Stimulated activated CD8-positive, alpha-beta memory T cell treated with anti-CD3 and anti-CD28 coated beads, Interleukin-7, amount 100 ng/mL, for 1 hour (primary cell): ENCODE measurements around the gene HNRNPL.
"Not testable (repeated sequence)": the region's sequence is repeated elsewhere in the genome, so short reads cannot be mapped to it uniquely, and the experiment has no call there.

ENCODE experiments used
- DNase-seq, 2 donors: peaks; one replicate each; pipeline ENCODE4 v3.0.0-alpha.2; 2020; ENCODE audit warnings: low read depth in 2 of 2

HNRNPL gene

GRCh38 chr19:38849860-38850435, at the start of gene HNRNPL:
TSS of gene HNRNPL (minus strand) at chr19:38849986. CDS start at chr19:38849966, 20 bp downstream.
- peak; percentile 97 to 98 for DNase-seq

DNA sequence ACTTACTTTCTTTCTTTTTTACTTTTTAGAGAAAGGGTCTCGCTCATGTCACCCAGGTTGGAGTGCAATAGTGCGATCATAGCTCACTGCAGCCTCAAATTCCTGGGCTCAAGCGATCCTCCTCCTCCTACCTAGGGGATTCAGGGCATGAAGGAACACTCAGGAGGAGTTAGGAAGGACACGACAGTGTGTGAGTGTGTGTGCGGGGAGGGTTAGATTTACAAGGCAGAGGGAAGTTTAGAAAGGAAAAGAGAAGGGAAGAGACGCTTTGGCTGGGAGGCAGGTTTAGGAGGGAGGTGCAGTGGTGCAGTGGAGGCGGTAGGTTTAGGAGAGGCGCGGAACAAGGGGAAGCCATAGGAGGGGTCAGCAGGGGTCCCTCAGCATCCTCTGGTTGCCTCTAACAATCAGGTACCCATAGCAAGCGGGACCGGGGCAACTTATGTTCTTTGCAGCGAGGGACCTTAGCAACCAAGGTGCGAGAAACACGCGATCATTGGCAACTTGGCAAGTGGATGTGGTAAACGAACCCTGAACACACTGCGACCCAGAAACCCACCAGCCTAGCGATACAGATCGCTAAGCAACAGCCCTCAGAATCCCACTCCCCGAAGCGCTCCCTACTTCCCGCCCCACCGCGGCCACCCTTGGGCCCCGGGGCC, 49.1 kb upstream of the HNRNPL start:
- DNase-seq = no peak

- DNase-seq = no peak
Observed at GRCh38 chr19:38894968-38895367, 45.2 kb upstream of the HNRNPL start.

GRCh38 chr19:38893341-38893771, 43.6 kb upstream of the HNRNPL start:
- no peak for DNase-seq

DNA sequence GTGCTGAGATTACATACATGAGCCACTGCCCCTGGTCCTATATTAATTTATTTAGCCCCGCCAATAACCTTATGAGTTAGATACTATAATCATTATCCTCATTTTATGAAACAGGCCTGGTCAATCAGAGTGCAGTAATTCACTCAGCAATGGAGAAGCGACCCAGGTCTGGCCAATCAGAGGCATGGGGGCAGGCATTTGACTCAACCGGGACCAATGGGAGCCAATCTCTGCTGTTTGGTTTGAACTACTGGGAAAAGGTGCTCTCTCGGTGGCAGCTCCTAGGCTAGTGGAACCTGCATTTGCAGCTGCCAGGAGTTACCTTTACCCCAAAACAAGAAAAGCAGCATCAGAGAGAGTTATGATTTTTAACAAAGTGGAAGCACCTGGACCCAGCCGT, 43.1 kb upstream of the HNRNPL start:
- no peak for DNase-seq

DNA sequence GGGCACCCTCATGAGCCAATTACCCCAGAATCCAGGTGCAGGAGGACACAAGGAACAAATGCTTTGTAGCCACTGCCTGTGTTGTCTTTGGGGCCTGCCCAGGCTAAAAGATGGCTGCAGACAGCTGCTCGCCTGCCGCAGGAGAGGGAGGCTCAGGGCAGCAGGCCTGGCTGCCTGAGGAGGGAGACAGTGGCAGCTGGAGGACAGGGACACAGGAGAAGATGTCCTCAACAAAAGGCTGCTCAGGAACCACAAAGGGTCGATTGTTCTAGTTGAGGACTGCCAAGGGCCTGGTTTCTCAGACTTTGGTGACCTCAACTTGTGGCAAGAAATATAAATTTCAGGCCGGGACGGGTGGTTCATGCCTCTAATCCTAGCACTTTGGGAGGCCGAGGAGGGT, 42.0 kb upstream of the HNRNPL start:
- no peak for DNase-seq

DNA sequence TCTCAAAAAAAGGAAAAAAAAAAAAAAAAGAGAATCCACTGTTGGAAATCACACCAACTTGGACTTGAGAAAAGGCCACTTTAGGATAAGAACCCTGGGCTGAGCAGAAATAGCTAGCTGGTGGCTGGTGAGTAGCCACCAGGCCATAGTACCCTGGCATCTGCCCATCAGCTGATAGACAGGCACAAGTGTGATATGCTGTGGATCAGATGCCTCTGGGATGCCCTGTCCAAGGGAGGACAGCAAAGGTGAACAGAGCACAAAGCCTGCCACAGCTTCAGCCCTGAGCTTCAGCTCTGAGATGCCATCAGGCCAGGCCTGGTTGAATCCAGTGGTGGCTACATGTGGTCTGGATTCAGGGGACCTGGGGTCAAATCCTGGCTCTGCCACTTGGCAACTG, 40.9 kb upstream of the HNRNPL start:
- no peak for DNase-seq

- DNase-seq = no peak
Observed at GRCh38 chr19:38889803-38890202, 40.0 kb upstream of the HNRNPL start.

DNA sequence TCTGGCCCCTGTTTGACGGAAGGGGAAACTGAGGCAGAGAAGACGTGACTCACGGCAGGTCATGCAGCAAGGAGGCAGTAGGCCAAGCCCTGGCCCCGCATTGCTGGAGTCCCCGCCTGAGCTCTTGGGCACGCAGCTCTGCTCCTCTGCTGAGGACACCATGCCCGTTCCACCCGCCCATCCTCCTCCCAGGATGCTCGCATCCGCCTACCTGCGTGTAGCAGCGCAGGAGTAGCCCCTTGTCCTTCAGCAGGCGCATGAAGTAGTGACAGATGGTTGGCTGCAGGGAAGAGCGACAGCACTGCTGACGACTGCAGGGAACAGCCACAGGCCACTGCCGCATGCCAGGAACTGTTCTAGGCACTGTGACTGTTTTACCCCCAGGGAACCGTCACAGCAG, 39.1 kb upstream of the HNRNPL start:
- DNase-seq = no peak

GRCh38 chr19:38884691-38885090, 34.9 kb upstream of the HNRNPL start:
- DNase-seq = not testable (repeated sequence)

GRCh38 chr19:38883286-38883685, 33.5 kb upstream of the HNRNPL start:
- DNase-seq = no peak

GRCh38 chr19:38880882-38881609, 31.3 kb upstream of the HNRNPL start:
- DNase-seq = no peak

- no peak for DNase-seq
Observed at GRCh38 chr19:38880076-38880881, 30.5 kb upstream of the HNRNPL start.

- DNase-seq = no peak
Observed at GRCh38 chr19:38879400-38879751, 29.6 kb upstream of the HNRNPL start.

DNA sequence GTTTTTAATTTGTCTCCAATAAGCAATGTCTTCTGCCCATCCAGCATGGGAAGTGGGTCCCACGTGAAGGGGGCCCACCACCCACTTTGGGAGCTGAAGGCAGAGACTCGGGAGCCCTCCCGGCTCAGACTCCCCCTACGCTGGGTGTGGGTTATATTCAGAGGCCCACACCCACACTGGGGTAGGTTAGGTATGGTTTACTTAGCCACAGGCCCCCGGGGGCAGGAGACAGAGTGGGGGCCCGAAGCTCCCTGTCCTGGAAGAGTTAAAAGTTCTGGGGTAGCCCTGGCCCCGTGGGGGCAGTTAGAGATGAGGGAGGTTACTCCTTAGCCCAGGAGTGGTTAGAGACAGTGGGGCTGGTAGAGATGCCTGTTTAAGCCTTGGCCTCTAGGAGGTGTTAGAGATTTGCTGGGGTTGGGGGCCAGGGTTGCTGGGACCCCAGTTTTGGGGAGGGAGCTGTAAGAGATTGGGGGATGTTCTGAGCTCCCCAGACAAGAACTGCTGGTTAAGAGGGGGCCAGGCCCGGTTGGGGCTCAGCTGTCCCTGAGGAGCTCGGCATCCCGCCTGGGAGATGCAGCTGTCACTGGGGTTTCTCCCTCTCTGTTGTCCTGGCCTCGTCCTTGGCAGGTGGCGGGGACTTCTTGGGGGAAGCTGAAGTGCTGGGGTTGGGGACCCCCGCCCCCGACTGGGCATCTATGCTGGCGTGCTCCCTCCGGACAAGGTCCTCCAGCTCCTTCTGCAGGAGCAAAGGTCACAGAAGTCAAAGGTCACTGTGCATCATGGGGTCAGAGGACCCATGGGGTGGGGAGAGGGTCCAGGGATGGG, 29.0 kb upstream of the HNRNPL start:
- DNase-seq = no peak

GRCh38 chr19:38877781-38878574, 28.2 kb upstream of the HNRNPL start, which contains the start of gene RINL:
TSS of gene RINL (minus strand) at chr19:38878275. CDS start at chr19:38876742, 1,533 bp downstream.
- DNase-seq = peak; percentile 34 to 43

GRCh38 chr19:38875656-38876395, 26.0 kb upstream of the HNRNPL start:
- DNase-seq = no peak

DNA sequence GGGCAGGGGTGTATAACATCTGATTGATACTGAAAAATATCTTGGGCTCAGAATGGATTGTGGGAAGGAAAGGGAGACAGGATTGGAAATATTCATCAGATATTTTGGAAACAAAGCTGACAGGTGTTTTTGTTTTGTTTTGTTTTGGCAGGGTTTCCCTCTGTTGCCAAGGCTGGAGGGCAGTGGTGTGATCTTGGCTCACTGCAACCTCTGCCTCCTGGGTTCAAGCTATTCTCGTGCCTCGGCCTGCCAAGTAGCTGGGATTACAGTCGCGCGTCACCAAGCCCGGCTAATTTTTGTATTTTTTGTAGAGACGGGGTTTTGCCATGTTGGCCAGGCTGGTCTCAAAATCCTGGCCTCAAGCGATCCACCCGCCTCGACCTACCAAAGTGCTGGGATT, 23.6 kb upstream of the HNRNPL start:
- DNase-seq = not testable (repeated sequence)

DNA sequence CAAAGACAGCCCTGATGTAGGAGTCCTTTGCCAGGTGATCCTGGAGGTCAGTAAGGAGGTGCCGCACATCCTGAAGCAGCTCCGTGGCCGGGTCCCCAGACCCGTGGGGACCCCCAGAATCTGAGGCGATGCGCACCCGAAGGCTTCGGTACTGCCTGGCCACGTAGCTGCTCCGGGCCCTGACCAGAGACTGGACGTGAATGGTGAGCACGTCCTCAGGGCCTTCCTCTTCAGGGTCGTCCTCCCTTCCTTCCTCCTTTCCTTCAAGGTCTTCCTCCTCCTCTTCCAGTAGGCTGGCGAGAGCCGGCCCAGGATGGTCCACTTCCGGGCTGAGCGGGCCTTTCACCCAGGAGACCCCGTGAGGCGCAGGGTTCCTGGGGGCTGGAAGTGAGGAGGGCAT, 20.8 kb upstream of the HNRNPL start:
- DNase-seq = no peak
